ENCODE results near the gene TOMM34. TPM values are rescaled to one million over a fixed set of nuclear protein-coding genes. Genes with fewer than 3 reads are reported as not detected.

Gene TOMM34
- total and polyA plus RNA-seq, 4 donors: 4.4 to 12.1 (median 7.8) TPM

DNA sequence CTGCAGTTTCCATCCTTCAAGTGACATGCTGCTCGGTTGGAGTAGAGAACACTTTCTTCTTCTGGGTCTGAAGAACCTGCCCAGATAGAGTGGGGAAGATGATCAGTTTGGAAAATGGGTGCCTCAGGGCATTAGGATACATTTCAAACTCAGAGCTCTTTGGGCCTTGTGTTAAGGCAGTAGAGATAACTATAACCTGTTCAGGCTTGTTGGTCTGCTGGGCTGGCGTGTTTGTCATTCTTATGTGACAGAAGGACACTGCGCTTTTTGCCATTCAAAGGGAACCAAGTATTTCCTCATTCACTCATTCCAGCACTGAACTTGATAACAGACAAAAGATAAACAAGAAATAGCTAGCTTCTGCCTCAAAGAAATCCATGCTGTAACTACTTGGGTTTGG, 3.8 kb downstream of the TOMM34 start:
- TF ChIP-seq JUND (IDR thresholded peaks at IDR 0.05) (no peak), RAD21 (IDR thresholded peaks at IDR 0.05) (no peak), HNF4G (IDR thresholded peaks at IDR 0.05) (no peak), NR2F2 (IDR thresholded peaks at IDR 0.05) (no peak), GABPA (IDR thresholded peaks at IDR 0.05 in 1 of 2, conservative IDR thresholded peaks at IDR 0.05 in 1 of 2) (no peak), TAF1 (conservative IDR thresholded peaks at IDR 0.05) (no peak), FOXA1 (IDR thresholded peaks at IDR 0.05) (no peak), FOXA2 (IDR thresholded peaks at IDR 0.05) (no peak), SP1 (IDR thresholded peaks at IDR 0.05) (no peak), EGR1 (IDR thresholded peaks at IDR 0.05; ENCODE audit: low read depth in 2 of 2) (no peak), YY1 (IDR thresholded peaks at IDR 0.05) (no peak), RXRA (IDR thresholded peaks at IDR 0.05) (no peak), HNF4A (conservative IDR thresholded peaks at IDR 0.05) (no peak)
- TF ChIP-seq, protein P1, sequence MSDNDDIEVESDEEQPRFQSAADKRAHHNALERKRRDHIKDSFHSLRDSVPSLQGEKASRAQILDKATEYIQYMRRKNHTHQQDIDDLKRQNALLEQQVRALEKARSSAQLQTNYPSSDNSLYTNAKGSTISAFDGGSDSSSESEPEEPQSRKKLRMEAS (IDR thresholded peaks at IDR 0.05): no peak
- TF ChIP-seq, protein P2, sequence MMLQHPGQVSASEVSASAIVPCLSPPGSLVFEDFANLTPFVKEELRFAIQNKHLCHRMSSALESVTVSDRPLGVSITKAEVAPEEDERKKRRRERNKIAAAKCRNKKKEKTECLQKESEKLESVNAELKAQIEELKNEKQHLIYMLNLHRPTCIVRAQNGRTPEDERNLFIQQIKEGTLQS (IDR thresholded peaks at IDR 0.05): no peak
- TF ChIP-seq, protein P3, sequence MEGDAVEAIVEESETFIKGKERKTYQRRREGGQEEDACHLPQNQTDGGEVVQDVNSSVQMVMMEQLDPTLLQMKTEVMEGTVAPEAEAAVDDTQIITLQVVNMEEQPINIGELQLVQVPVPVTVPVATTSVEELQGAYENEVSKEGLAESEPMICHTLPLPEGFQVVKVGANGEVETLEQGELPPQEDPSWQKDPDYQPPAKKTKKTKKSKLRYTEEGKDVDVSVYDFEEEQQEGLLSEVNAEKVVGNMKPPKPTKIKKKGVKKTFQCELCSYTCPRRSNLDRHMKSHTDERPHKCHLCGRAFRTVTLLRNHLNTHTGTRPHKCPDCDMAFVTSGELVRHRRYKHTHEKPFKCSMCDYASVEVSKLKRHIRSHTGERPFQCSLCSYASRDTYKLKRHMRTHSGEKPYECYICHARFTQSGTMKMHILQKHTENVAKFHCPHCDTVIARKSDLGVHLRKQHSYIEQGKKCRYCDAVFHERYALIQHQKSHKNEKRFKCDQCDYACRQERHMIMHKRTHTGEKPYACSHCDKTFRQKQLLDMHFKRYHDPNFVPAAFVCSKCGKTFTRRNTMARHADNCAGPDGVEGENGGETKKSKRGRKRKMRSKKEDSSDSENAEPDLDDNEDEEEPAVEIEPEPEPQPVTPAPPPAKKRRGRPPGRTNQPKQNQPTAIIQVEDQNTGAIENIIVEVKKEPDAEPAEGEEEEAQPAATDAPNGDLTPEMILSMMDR (IDR thresholded peaks at IDR 0.05; ENCODE audit: low read depth, low read length, missing input control): no peak
- TF ChIP-seq, protein P4, sequence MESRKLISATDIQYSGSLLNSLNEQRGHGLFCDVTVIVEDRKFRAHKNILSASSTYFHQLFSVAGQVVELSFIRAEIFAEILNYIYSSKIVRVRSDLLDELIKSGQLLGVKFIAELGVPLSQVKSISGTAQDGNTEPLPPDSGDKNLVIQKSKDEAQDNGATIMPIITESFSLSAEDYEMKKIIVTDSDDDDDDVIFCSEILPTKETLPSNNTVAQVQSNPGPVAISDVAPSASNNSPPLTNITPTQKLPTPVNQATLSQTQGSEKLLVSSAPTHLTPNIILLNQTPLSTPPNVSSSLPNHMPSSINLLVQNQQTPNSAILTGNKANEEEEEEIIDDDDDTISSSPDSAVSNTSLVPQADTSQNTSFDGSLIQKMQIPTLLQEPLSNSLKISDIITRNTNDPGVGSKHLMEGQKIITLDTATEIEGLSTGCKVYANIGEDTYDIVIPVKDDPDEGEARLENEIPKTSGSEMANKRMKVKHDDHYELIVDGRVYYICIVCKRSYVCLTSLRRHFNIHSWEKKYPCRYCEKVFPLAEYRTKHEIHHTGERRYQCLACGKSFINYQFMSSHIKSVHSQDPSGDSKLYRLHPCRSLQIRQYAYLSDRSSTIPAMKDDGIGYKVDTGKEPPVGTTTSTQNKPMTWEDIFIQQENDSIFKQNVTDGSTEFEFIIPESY (IDR thresholded peaks at IDR 0.05): no peak
- TF ChIP-seq, protein P5, sequence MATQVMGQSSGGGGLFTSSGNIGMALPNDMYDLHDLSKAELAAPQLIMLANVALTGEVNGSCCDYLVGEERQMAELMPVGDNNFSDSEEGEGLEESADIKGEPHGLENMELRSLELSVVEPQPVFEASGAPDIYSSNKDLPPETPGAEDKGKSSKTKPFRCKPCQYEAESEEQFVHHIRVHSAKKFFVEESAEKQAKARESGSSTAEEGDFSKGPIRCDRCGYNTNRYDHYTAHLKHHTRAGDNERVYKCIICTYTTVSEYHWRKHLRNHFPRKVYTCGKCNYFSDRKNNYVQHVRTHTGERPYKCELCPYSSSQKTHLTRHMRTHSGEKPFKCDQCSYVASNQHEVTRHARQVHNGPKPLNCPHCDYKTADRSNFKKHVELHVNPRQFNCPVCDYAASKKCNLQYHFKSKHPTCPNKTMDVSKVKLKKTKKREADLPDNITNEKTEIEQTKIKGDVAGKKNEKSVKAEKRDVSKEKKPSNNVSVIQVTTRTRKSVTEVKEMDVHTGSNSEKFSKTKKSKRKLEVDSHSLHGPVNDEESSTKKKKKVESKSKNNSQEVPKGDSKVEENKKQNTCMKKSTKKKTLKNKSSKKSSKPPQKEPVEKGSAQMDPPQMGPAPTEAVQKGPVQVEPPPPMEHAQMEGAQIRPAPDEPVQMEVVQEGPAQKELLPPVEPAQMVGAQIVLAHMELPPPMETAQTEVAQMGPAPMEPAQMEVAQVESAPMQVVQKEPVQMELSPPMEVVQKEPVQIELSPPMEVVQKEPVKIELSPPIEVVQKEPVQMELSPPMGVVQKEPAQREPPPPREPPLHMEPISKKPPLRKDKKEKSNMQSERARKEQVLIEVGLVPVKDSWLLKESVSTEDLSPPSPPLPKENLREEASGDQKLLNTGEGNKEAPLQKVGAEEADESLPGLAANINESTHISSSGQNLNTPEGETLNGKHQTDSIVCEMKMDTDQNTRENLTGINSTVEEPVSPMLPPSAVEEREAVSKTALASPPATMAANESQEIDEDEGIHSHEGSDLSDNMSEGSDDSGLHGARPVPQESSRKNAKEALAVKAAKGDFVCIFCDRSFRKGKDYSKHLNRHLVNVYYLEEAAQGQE (IDR thresholded peaks at IDR 0.05): no peak
- Histone ChIP-seq H3K36me3 (ENCODE audit: control insufficient read depth in 4 of 4, insufficient read depth in 3 of 4, low read depth in 1 of 4, low read length in 3 of 4) (peaks cover 0 to 37% (median 24%) of the 10 kb centered on the region in 4 donors), H3K9ac (ENCODE audit: low read depth in 1 of 2, low read length in 2 of 2) (no peak overlapping the region), H3K27ac (ENCODE audit: low read depth in 1 of 2, low read length in 2 of 2) (no peak overlapping the region), H3K4me1 (ENCODE audit: control insufficient read depth in 4 of 4, insufficient read depth in 4 of 4, low read length in 3 of 4) (peaks cover 0 to 15% (median 12%) of the 10 kb centered on the region in 4 donors), H3K4me3 (ENCODE audit: low read depth in 1 of 3, low read length in 3 of 3) (no peak overlapping the region), H3K27me3 (ENCODE audit: control insufficient read depth in 4 of 4, insufficient read depth in 4 of 4, low read length in 3 of 4) (no peaks in the 10 kb centered on the region), H3K9me3 (ENCODE audit: control insufficient read depth in 4 of 4, low read length in 3 of 4) (no peaks in the 10 kb centered on the region)
- no peak for DNase-seq (ENCODE audit: low spot score)
- 98% methylated on average over 3 of the region's 3 CpGs for WGBS
